GM10847 (cell line): ENCODE measurements around the gene EIF4EBP3.

Experiments used
- POLR2A ChIP-seq: IDR thresholded peaks from 2 replicates; pipeline ENCODE4 v1.6.1; 2011; ENCODE audit not compliant: insufficient read length; ENCODE audit errors: extremely low read depth

The EIF4EBP3 gene

DNA sequence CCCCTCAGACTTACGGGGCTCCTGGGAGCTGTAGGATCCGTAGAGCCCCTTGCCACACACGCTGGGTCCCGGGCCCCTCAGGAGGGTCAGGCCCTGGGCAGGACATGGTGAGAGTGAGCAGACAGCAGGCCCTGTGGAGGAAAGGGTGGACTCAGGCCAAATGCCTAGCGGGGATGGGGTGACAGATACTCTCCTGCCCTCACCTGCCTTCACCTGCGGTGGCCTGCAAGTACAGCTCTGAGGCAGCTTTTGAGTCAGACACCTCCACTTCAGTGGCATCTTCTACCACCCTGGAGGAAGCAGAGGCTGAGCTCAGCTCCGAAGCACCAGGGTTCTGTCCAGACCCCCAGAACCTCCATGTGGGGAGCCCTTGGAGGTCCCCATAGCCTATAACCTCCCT is 43.4 kb downstream of the EIF4EBP3 start:
- no peak for TF ChIP-seq POLR2A

DNA sequence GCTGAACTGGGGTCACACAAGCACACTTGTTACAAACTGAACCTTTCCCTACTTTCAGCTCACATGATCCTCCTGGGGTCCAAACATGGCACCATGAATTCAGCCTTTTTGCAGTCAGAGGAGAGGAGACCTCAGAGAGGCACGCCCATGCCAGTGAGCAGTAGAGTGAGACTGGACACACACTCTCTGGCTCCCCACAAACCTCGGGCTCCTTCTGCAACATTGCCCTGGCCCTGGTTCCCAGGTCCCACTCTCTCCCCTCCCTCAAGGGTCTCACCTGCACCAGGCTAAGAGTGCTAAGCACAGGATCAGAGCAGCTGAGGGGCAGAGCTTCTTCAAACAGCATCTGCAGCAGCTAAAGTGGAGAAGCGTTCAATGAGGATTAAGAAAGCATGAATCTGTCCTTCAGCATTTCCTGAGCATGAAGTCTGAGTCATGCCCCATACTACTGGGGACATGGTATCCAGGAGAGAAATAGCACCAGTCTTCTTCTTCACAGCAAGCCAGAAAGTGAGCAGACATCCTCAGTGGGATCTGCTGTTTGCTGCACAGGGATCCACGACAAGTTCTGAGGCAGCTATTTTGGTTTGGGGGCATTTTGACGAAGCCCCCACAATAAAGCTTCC is 44.4 kb downstream of the EIF4EBP3 start:
- no peak for TF ChIP-seq POLR2A

GRCh38 chr5:140594169-140594568 is 46.7 kb downstream of the EIF4EBP3 start:
- no peak for TF ChIP-seq POLR2A

GRCh38 chr5:140595538-140596300 is 48.3 kb downstream of the EIF4EBP3 start:
- no peak for TF ChIP-seq POLR2A

DNA sequence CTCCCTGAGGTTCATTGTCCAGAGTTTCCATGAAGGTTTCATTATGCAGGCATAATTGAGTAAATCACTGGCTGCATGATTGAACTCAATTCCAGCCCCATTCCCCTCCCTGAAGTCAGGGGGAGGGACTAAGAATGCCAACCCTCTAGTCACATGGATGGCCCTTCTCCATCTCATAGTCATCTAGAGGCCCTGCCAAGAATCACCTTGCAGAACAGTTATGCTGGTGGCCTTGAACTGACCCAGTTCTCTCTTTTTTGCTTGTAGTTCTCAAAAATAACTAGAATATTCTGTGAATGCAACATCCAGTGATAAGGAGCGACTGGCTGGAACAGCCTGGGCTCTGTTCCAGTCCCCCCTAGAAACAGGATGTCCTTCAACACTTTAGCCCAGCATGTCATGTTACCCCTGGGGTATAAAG is 48.9 kb downstream of the EIF4EBP3 start:
- TF ChIP-seq POLR2A = no peak

DNA sequence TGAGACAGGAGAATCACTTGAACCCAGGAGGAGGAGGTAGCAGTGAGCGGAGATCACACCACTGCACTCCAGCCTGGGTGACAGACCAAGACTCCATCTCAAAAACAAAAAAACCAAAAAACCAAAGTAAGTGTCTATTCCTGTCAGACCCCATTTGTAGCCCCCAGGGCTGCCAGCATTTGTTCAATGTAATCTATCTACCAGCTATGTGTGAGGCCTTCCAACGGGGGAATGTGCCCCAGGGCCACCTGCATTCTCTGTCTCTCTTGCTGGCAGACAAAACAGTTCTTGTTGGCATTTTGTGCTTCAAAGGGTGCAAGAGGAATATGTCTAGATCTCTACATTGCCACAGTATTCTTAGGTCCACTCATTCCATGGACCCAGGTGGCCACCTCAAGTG is 51.4 kb downstream of the EIF4EBP3 start:
- TF ChIP-seq POLR2A = no peak
